NCI-H2107 treated with DMSO at 0.1 percent for 48 hours (cell line): ENCODE data around the gene GVQW3.

Experiments used
- DNase-seq: peaks from one replicate; lab custom pipeline; 2025; ENCODE audit not compliant: unreplicated experiment; lab: John Stamatoyannopoulos, UW

GVQW3 gene

GRCh38 chr11:76380977-76381719 is at the start of gene GVQW3, which contains the start of gene THAP12:
Gene GVQW3, plus strand, starts transcription at chr11:76381323. Its CDS starts 506 bp downstream, at chr11:76381829.
Gene THAP12, minus strand, starts transcription at chr11:76381132. Its CDS starts 296 bp downstream, at chr11:76380836.
- DNase-seq = peak; percentile 87

- DNase-seq = no peak
Measured at GRCh38 chr11:76334826-76335389, 46.2 kb upstream of the GVQW3 start.

- DNase-seq = no peak
Measured at GRCh38 chr11:76335842-76336241, 45.3 kb upstream of the GVQW3 start.

GRCh38 chr11:76336597-76336996 is 44.5 kb upstream of the GVQW3 start:
- DNase-seq = no peak

- DNase-seq = no peak
Measured at GRCh38 chr11:76337469-76337868, 43.7 kb upstream of the GVQW3 start.

GRCh38 chr11:76337923-76338322 is 43.2 kb upstream of the GVQW3 start:
- DNase-seq = no peak

GRCh38 chr11:76339221-76339620 is 41.9 kb upstream of the GVQW3 start:
- DNase-seq = no peak

GRCh38 chr11:76347466-76347865 is 33.7 kb upstream of the GVQW3 start:
- DNase-seq = peak; percentile 10

GRCh38 chr11:76348348-76348747 is 32.8 kb upstream of the GVQW3 start:
- DNase-seq = no peak

- no peak for DNase-seq
Measured at GRCh38 chr11:76355172-76355571, 26.0 kb upstream of the GVQW3 start.

GRCh38 chr11:76361374-76361773 is 19.7 kb upstream of the GVQW3 start:
- DNase-seq = no peak

- no peak for DNase-seq
Measured at GRCh38 chr11:76361776-76362175, 19.3 kb upstream of the GVQW3 start.

GRCh38 chr11:76362716-76363115 is 18.4 kb upstream of the GVQW3 start:
- DNase-seq = no peak

- DNase-seq = no peak
Measured at GRCh38 chr11:76365038-76365679, 16.0 kb upstream of the GVQW3 start.

GRCh38 chr11:76368490-76368889 is 12.6 kb upstream of the GVQW3 start:
- DNase-seq = no peak

GRCh38 chr11:76369406-76369805 is 11.7 kb upstream of the GVQW3 start:
- DNase-seq = peak; percentile 29

- DNase-seq = no peak
Measured at GRCh38 chr11:76371170-76371569, 10.0 kb upstream of the GVQW3 start.

- DNase-seq = no peak
Measured at GRCh38 chr11:76376746-76377558, 4.2 kb upstream of the GVQW3 start.

GRCh38 chr11:76379807-76380158 is 1.3 kb upstream of the GVQW3 start:
- no peak for DNase-seq

GRCh38 chr11:76380159-76380976 is 755 bp upstream of the GVQW3 start:
- no peak for DNase-seq

GRCh38 chr11:76382209-76382608 is 1.1 kb downstream of the GVQW3 start:
- no peak for DNase-seq
